Activated naive CD8-positive, alpha-beta T cell treated with anti-CD3 and anti-CD28 coated beads for 36 hours (primary cell): ENCODE measurements around the gene ZNF579. TPM values are rescaled to one million over a fixed set of nuclear protein-coding genes. Genes with fewer than 3 reads are reported as not detected.

ENCODE experiments used
- DNase-seq: peaks from one replicate; pipeline ENCODE4 v3.0.0; 2021
- H3K27ac Mint-ChIP-seq: one replicate; pipeline ENCODE4 v1.8.0; 2022; ENCODE audit warnings: mild to moderate bottlenecking, moderate library complexity, mixed read lengths
- H3K27me3 Mint-ChIP-seq: one replicate; pipeline ENCODE4 v1.8.0; 2022; ENCODE audit warnings: mild to moderate bottlenecking, mixed read lengths
- H3K36me3 Mint-ChIP-seq: one replicate; pipeline ENCODE4 v1.8.0; 2021; ENCODE audit warnings: mild to moderate bottlenecking, mixed read lengths
- H3K4me1 Mint-ChIP-seq: one replicate; pipeline ENCODE4 v1.8.0; 2021; ENCODE audit warnings: mixed read lengths
- H3K4me3 Mint-ChIP-seq: one replicate; pipeline ENCODE4 v1.8.0; 2022; ENCODE audit warnings: mild to moderate bottlenecking, moderate library complexity, mixed read lengths
- H3K9me3 Mint-ChIP-seq: one replicate; pipeline ENCODE4 v1.8.0; 2022; ENCODE audit warnings: mixed read lengths
- total RNA-seq, 2 experiments: library from RNA; stranded (reverse); gene quantifications; one replicate each; pipeline ENCODE4 v1.2.3, GENCODE V29; 2021

ZNF579 gene
- total RNA-seq, 2 experiments from 2014 or later: 5.5 to 6.1 TPM

DNA sequence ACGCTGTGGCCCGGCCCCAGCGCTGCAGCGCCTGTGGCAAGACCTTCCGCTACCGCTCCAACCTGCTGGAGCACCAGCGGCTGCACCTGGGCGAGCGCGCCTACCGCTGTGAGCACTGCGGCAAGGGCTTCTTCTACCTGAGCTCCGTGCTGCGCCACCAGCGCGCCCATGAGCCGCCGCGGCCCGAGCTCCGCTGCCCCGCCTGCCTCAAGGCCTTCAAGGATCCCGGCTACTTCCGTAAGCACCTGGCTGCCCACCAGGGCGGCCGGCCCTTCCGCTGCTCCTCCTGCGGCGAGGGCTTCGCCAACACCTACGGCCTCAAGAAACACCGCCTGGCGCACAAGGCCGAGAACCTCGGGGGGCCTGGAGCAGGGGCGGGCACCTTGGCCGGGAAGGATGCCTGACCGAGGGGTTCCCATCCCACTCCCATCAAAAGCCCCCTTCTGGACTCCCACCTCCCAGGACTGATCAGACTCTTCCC is 35.8 kb upstream of the ZNF579 start:
- no peak overlapping the region for H3K27ac Mint-ChIP-seq
- H3K4me1 Mint-ChIP-seq: peaks cover 23% of the 10 kb centered on the region
- H3K27me3 Mint-ChIP-seq: no peaks in the 10 kb centered on the region

DNA sequence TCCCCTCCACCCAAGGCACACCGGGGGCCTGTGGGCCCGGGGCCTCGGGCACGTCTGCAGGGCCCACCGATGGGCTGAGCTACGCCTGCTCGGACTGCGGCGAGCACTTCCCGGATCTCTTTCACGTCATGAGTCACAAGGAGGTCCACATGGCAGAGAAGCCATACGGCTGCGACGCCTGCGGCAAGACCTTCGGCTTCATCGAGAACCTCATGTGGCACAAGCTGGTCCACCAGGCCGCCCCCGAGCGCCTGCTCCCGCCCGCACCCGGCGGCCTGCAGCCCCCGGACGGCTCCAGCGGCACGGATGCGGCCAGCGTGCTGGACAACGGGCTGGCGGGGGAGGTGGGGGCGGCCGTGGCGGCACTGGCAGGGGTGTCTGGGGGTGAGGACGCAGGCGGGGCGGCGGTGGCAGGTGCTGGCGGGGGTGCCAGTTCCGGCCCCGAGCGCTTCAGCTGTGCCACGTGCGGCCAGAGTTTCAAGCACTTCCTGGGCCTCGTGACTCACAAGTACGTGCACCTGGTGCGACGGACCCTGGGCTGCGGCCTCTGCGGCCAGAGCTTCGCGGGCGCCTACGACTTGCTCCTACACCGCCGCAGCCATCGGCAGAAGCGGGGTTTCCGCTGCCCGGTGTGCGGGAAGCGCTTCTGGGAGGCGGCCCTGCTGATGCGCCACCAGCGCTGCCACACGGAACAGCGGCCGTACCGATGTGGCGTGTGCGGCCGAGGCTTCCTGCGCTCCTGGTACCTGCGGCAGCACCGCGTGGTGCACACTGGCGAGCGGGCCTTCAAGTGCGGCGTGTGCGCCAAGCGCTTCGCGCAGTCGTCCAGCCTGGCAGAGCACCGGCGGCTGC is 35.1 kb upstream of the ZNF579 start:
- DNase-seq: no peak
- no peaks in the 10 kb centered on the region for H3K9me3 Mint-ChIP-seq
- H3K4me3 Mint-ChIP-seq: no peak overlapping the region
- H3K27me3 Mint-ChIP-seq: no peaks in the 10 kb centered on the region
- no peak overlapping the region for H3K27ac Mint-ChIP-seq
- H3K4me1 Mint-ChIP-seq: peaks cover 25% of the 10 kb centered on the region
- peaks cover 20% of the 10 kb centered on the region for H3K36me3 Mint-ChIP-seq

More for the DNA sequence above, 35.8 kb upstream of the ZNF579 start:
- DNase-seq: no peak
- Mint-ChIP-seq H3K36me3 (peaks cover 23% of the 10 kb centered on the region), H3K9me3 (no peaks in the 10 kb centered on the region), H3K4me3 (no peak overlapping the region)

DNA sequence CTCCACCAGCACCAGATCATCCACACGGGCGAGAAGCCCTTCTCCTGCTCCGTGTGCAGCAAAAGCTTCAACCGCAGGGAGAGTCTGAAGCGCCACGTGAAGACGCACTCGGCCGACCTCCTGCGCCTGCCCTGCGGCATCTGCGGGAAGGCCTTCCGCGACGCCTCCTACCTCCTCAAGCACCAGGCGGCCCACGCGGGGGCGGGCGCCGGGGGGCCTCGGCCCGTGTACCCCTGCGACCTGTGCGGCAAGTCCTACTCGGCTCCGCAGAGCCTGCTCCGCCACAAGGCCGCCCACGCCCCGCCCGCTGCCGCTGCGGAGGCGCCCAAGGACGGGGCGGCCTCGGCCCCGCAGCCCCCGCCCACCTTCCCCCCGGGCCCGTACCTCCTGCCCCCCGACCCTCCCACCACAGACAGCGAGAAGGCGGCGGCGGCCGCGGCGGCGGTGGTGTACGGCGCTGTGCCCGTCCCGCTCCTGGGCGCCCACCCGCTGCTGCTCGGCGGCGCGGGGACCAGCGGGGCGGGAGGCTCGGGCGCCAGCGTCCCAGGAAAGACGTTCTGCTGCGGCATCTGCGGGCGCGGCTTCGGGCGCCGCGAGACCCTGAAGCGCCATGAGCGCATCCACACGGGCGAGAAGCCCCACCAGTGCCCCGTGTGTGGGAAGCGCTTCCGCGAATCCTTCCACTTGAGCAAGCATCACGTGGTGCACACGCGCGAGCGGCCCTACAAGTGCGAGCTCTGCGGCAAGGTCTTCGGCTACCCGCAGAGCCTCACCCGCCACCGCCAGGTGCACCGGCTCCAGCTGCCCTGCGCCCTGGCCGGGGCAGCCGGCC is 34.3 kb upstream of the ZNF579 start:
- no peak for DNase-seq
- peaks cover 15% of the 10 kb centered on the region for H3K36me3 Mint-ChIP-seq
- H3K4me1 Mint-ChIP-seq: peaks cover 22% of the 10 kb centered on the region
- no peaks in the 10 kb centered on the region for H3K9me3 Mint-ChIP-seq
- no peaks in the 10 kb centered on the region for H3K27me3 Mint-ChIP-seq
- no peak overlapping the region for H3K4me3 Mint-ChIP-seq
- H3K27ac Mint-ChIP-seq: no peak overlapping the region

DNA sequence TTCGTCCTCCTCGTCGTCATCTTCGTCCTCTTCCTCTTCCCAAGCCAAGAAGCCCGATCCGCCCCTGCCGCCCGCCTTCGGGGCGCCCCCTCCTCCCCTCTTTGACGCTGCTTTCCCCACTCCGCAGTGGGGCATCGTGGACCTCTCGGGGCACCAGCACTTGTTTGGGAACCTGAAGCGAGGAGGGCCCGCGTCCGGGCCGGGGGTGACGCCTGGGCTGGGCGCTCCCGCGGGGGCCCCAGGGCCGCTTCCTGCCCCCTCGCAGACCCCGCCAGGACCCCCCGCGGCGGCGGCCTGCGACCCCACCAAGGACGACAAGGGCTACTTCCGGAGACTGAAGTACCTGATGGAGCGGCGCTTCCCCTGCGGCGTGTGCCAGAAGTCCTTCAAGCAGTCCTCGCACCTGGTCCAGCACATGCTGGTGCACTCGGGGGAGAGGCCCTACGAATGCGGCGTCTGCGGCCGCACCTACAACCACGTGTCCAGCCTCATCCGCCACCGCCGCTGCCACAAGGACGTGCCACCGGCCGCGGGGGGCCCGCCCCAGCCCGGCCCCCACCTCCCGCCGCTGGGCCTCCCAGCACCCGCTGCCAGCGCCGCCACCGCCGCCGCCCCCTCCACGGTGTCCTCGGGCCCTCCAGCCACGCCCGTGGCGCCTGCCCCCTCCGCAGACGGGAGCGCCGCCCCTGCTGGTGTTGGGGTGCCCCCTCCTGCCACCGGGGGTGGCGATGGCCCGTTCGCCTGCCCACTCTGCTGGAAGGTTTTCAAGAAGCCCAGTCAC is 33.5 kb upstream of the ZNF579 start:
- no peak overlapping the region for H3K27ac Mint-ChIP-seq
- H3K36me3 Mint-ChIP-seq: peaks cover 17% of the 10 kb centered on the region
- peaks cover 19% of the 10 kb centered on the region for H3K4me1 Mint-ChIP-seq
- H3K4me3 Mint-ChIP-seq: no peak overlapping the region
- no peaks in the 10 kb centered on the region for H3K9me3 Mint-ChIP-seq
- no peaks in the 10 kb centered on the region for H3K27me3 Mint-ChIP-seq
- no peak for DNase-seq

DNA sequence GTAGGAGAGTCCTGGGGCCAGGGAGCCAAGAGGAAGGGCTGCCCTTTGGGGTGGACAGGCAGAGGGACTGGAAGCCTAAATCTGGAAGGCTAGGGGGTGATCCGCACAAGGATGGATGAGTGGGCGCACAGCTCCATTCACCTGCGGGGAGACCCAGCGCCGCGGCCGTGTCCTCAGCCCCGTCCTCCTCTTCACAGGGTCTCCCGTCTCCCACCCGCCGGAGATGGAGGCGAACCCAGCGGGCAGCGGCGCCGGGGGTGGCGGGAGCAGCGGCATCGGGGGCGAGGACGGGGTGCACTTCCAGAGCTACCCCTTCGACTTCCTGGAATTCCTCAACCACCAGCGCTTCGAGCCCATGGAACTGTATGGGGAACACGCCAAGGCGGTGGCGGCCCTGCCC is 32.7 kb upstream of the ZNF579 start:
- Mint-ChIP-seq H3K4me3 (no peak overlapping the region), H3K27ac (no peak overlapping the region), H3K4me1 (peaks cover 23% of the 10 kb centered on the region), H3K27me3 (no peaks in the 10 kb centered on the region), H3K36me3 (peaks cover 20% of the 10 kb centered on the region), H3K9me3 (no peaks in the 10 kb centered on the region)
- no peak for DNase-seq

DNA sequence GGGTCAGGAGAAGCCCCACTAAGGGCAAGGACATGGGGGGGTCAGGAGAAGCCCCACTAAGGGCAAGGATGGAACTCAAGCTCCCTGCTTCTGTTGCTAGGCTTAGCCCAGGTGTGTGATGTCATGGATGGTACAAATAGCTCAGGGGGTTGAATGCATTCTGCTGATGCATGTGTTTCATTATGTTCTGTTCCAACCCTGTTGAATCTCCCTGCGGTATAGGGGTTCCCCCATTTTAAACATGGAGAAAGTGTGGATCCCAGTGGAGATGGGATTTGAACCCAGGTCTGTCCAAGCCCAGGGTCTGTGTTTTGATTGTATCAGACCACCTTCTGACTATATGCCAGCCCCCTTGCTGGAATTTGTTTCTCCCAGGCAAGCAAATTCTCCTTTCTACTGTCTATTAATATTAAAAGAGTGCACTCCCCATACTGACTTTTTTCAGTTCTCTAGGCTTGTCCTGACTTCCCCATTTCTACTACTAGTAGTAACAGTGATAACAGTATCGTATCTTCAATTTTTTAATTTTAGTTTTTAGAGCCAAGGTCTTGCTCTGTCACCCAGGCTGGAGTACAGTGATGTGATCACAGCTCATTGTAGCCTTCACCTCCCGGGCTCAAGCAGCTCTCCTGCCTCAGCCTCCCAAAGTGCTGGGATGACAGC is 31.5 kb upstream of the ZNF579 start:
- Mint-ChIP-seq H3K27ac (no peak overlapping the region), H3K27me3 (no peaks in the 10 kb centered on the region), H3K36me3 (peaks cover 24% of the 10 kb centered on the region), H3K9me3 (no peaks in the 10 kb centered on the region), H3K4me1 (peaks cover 29% of the 10 kb centered on the region), H3K4me3 (no peak overlapping the region)
- DNase-seq: no peak

DNA sequence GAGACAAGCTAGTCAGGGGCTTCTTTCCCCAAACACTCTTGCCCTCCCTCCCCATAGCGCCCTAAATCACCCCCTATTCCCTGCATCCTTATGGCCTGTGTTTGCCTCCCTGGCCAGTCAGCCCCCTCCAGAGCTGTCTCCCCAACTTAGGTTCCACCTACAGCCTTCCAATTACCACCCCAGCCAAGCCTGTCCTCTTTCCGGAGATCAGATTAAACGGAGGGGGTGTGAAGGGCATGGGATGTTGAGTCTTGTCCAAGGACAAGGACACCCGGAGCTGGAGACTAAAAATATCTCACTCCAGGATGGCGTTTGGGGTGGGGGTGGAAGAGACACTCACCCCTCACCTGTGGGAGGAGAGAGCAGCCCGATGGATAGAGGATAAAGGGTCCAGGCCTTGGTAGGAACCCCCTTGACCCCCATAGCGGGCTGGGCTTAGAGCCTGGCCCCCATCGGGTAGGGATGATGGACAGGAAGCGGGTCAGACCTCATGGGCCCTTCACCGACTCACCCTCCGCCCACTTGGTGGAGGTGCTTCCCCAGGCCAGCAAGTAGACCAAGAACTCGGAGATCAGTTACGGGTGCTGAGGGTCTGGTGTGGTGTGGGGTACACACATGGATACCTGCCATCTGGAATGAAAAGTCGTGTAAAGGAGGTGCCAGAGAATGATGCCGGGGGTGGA is 30.8 kb upstream of the ZNF579 start:
- Mint-ChIP-seq H3K27ac (no peak overlapping the region), H3K36me3 (peaks cover 24% of the 10 kb centered on the region), H3K4me1 (peaks cover 36% of the 10 kb centered on the region), H3K4me3 (no peak overlapping the region), H3K27me3 (no peaks in the 10 kb centered on the region), H3K9me3 (no peaks in the 10 kb centered on the region)
- no peak for DNase-seq

DNA sequence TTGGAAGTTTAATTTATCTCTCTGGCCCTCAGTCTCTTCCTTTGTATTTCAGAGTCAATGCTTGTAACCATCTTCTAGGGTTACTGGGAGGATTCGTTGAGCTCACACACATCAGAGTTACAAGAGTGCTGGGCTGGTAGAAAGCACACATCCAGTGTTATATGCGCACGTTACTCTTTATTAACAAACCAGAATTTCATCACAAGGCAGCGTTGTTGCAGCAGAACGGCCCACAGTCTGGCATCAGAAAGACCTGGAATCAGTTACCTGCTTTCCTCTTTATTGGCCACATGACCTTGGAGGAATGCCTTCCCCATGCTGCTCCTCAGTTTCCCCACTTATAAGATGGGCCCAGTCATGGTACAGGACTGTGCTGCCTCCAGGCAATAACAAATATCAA is 28.7 kb upstream of the ZNF579 start:
- Mint-ChIP-seq H3K27me3 (no peaks in the 10 kb centered on the region), H3K4me1 (peaks cover 46% of the 10 kb centered on the region), H3K9me3 (no peaks in the 10 kb centered on the region), H3K27ac (peak overlapping the region; percentile 17), H3K4me3 (no peak overlapping the region), H3K36me3 (peaks cover 25% of the 10 kb centered on the region)
- DNase-seq: no peak

DNA sequence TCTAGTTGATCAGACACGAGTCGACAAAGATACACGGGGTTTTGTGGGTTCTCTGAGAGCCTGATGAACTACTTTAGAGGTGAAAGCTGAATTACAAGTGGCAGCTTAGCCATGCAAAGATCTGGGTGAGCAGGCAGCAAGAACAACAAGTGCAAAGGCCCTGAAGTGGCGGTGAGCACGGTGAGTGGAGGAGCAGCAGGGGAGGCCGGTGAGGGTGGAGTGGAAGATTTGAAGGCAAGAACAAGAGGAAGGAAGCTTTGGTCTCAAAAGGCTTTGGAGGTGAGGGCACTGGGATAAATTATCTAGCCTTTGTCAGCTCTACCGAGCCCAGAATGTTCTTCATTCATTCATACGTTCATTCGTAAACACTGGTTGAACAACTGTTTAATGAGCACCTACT is 26.2 kb upstream of the ZNF579 start:
- Mint-ChIP-seq H3K36me3 (peaks cover 27% of the 10 kb centered on the region), H3K4me1 (peaks cover 50% of the 10 kb centered on the region), H3K9me3 (no peaks in the 10 kb centered on the region), H3K4me3 (peak overlapping the region; percentile 92), H3K27me3 (no peaks in the 10 kb centered on the region), H3K27ac (peak overlapping the region; percentile 92)
- no peak for DNase-seq

DNA sequence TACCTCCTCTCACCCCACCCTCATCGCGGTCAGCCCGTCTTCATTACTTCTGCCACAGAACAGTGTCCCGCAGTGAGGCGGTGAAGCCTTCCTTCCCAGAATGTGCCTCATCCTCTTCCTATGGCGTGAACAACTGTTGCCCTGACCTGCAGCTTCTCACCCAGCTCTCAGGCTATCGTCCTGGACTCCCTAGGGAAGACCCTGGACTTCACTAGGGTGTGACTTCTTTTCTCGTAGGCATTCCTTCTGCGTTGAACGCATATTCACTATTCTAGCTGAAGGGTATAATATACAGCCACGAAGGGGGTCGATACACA is 25.8 kb upstream of the ZNF579 start:
- Mint-ChIP-seq H3K36me3 (peaks cover 27% of the 10 kb centered on the region), H3K4me1 (peaks cover 48% of the 10 kb centered on the region)

DNA sequence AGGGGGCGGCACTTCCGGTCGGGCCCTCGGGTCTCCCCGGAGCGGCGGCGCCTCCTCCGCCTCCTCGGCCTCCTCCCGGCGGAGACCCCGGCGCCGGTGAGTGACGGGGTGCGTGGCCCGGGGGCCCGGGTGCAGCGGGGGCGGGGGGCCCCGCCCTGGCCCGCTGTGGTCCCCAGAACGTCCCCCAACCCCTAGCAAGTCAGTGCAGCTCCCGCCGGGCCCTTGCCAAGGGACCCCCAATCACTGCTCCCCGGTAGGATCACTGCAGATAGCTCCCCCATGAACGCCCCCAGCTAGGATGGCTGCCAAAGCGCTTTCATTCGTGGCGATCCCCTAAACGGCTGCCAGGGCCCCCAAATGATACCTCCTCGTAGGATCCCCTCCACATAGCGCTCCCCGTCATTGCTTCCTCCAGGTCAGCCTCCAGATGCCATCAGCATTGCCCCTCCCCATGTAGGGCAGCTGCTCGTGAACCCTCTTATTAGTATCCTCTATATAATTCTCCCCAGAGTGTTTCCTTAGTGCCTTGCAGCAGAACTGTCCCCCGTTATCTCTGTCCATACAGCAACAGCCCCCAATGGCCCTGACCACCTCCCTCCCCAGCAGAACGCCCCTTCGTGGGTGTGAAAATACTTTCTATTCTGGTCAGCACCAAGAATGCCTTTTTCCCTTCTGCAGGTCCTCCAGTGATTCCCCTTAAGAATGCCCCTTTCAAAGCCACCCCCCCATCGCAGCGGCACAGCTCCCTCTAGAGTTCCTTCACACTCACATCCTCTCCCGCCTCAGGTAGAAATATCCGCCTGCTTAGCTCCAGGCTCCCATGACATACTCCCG is 25.2 kb upstream of the ZNF579 start, which contains the start of gene ZNF865:
Gene ZNF865, plus strand, starts transcription at position 11 of the 834 bp plus-strand sequence. CDS start 7,972 bp downstream, outside the sequence.
- H3K27ac Mint-ChIP-seq: peak within 1 kb of the TSS; percentile 96
- peaks cover 27% of the 10 kb centered on the region for H3K36me3 Mint-ChIP-seq
- DNase-seq: peak; percentile 69
- H3K9me3 Mint-ChIP-seq: no peaks in the 10 kb centered on the region
- no peaks in the 10 kb centered on the region for H3K27me3 Mint-ChIP-seq
- H3K4me3 Mint-ChIP-seq: peak within 1 kb of the TSS; percentile 92
- H3K4me1 Mint-ChIP-seq: peaks cover 47% of the 10 kb centered on the region

More for the DNA sequence above, 25.8 kb upstream of the ZNF579 start:
- Mint-ChIP-seq H3K27ac (peak overlapping the region; percentile 92), H3K9me3 (no peaks in the 10 kb centered on the region), H3K4me3 (peak overlapping the region; percentile 92), H3K27me3 (no peaks in the 10 kb centered on the region)
- no peak for DNase-seq

DNA sequence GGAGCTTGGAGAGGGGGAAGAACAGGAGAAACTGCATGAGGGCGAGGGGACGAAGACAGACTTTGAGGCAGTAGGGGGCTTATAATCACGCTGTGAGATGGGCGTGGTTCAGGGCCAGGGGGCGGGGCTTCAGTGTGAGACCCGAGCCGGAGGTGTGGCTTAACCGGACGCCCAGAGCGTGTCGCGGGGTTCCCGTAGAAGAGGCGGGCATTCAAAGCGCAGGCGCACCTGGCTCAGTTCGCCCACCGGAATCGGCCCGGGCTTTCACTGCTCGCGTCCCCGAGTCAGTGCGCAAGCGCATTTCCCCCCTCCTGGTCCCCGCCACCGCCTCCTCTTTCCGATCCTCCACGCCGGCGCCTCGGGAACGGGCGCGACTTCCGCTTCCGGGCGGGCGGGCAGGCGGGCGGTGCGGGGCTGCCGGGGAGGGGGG is 24.6 kb upstream of the ZNF579 start:
- peak overlapping the region; percentile 88 for H3K4me3 Mint-ChIP-seq
- DNase-seq: peak; percentile 100
- no peaks in the 10 kb centered on the region for H3K27me3 Mint-ChIP-seq
- H3K4me1 Mint-ChIP-seq: peaks cover 43% of the 10 kb centered on the region
- H3K27ac Mint-ChIP-seq: peak overlapping the region; percentile 96
- no peaks in the 10 kb centered on the region for H3K9me3 Mint-ChIP-seq
- peaks cover 27% of the 10 kb centered on the region for H3K36me3 Mint-ChIP-seq

DNA sequence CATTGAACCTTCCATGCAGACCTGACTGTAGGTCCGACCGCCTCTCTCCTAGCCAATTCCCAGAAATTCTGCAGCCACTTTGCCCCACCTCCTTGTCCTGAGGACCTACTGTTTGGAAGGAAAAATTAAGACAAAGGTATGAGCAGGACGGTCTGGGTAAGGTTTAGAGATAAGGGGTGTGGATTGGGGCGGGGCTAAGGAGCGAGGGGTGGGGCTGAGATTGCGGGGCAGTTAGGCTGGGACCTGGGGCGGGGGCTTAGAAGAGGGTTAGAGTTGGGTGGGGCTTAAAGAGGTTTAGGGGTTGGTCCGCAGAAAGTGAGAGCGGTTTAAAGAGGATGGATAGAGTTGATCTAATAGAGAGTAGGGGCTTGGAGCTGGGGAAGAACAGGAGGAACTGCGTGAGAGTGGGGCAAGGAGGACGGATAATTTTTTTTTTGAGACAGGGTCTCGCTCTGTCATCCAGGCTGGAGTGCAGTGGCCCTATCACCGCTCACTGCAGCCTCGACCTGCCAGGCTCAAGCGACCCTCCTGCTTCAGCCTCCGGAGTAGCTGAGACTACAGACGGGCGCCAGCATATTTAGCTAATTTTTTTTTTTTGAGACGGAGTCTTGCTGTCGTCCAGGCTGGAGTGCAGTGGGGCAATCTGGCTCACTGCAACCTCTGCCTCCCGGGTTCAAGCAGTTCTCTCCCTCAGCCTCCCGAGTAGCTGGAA is 23.1 kb upstream of the ZNF579 start:
- H3K4me3 Mint-ChIP-seq: peak overlapping the region; percentile 88
- peaks cover 38% of the 10 kb centered on the region for H3K4me1 Mint-ChIP-seq
- peak overlapping the region; percentile 96 for H3K27ac Mint-ChIP-seq
- peaks cover 1% of the 10 kb centered on the region for H3K9me3 Mint-ChIP-seq
- H3K27me3 Mint-ChIP-seq: no peaks in the 10 kb centered on the region
- no peak for DNase-seq
- H3K36me3 Mint-ChIP-seq: peaks cover 20% of the 10 kb centered on the region
